Measurements from ENCODE around the gene GRPEL2. TPM values are rescaled to one million over a fixed set of nuclear protein-coding genes. Genes with fewer than 3 reads are reported as not detected.

GRPEL2 gene
- polyA plus RNA-seq, 1 experiment: 21.6 TPM

DNA sequence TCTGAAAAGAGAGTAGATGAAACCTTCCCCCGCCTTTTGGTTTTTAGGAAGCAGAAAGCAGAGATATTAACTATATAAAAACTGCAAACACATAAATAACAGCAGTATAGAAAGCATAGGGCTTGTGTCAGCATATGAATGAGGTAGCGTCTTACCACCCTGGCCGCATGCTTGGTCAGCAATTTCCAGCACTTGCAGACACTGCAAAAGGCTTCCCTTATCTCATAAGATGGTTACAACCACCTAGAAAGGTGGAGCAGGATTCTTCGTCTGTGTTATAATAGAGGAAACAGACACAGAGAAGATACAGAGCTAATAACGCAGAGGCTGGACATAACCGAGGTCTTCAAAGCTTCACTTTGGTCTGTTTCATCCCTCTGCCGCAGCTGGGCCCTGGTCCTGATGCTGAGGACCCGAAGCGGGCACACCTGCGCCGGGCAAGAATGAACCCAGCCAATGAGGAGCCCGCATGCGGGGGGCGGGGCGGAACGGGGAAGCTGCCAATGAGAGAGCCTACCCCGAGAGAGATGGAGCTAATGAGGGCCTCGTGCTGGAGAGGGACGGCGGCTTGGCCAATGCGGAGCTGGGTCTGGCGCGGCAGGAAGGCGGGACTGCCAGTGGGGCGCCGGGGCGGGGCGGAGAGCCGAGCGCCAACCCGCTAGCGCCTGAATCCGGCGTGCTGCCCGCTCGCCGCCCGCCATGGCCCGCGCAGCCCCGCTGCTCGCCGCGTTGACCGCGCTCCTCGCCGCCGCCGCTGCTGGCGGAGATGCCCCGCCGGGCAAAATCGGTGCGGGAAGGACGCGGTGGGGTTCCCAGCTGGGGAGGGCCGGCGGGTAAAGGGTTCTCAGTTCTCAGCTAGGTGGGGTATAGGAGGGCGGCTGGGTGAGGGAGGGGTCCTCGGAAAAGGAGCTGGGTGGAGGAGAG, 12.3 kb downstream of the GRPEL2 start, which contains the start of gene PCYOX1L:
PCYOX1L (plus strand) TSS at position 677 of the 924 bp plus-strand sequence; CDS start at position 700, 23 bp downstream.
- peak within 1 kb of the TSS; percentile 79 for H3K4me3 ChIP-seq (ENCODE audit: low read depth, low read length)
- peak within 1 kb of the TSS; percentile 21 for H3K27ac ChIP-seq (ENCODE audit: low read depth, low read length)
- TF ChIP-seq, protein P1, sequence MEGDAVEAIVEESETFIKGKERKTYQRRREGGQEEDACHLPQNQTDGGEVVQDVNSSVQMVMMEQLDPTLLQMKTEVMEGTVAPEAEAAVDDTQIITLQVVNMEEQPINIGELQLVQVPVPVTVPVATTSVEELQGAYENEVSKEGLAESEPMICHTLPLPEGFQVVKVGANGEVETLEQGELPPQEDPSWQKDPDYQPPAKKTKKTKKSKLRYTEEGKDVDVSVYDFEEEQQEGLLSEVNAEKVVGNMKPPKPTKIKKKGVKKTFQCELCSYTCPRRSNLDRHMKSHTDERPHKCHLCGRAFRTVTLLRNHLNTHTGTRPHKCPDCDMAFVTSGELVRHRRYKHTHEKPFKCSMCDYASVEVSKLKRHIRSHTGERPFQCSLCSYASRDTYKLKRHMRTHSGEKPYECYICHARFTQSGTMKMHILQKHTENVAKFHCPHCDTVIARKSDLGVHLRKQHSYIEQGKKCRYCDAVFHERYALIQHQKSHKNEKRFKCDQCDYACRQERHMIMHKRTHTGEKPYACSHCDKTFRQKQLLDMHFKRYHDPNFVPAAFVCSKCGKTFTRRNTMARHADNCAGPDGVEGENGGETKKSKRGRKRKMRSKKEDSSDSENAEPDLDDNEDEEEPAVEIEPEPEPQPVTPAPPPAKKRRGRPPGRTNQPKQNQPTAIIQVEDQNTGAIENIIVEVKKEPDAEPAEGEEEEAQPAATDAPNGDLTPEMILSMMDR (IDR thresholded peaks at IDR 0.05; ENCODE audit: low read depth, low read length): no peak
- DNase-seq (ENCODE audit: low read depth, low spot score): peak; percentile 84
- no peaks in the 10 kb centered on the region; the same call in 1 of the 2 replicates for H3K9me3 ChIP-seq (ENCODE audit: control insufficient read depth, insufficient read depth, low read length)
- ChIA-PET POLR2A (interaction anchor here (0.6 to 1.3 kb wide), 9 partner anchors 12 to 266 kb away, joined by 3 to 8 read pairs (median 4); no protein-coding TSS in a partner anchor), CTCF (interaction anchor here (0.6 to 3.1 kb wide), 7 partner anchors 10 to 1029 kb away, joined by 3 to 26 read pairs (median 5); partner anchors contain the start of gene GRPEL2)
- no peaks in the 10 kb centered on the region for H3K27me3 ChIP-seq (ENCODE audit: control insufficient read depth, insufficient read depth, low read length)

DNA sequence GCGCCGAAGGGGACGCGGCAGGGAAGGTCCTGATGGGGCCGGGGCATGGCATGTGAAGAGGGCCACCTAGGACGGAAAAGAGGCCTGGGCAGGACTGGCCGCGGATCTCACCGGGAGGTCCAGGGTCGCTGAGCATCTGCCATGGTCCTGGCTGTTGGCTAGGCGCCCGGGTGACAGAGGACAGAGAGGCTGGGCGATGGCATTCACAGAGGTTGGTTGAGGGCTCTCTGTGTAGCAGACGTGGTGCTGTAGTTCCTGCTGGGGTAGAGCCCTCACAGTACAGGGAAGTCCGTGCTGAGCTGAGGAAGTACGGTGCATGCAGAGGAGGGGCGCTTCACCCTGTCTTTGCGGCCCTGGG, 13.0 kb downstream of the GRPEL2 start:
- no peaks in the 10 kb centered on the region for H3K27me3 ChIP-seq (ENCODE audit: control insufficient read depth, insufficient read depth, low read length)
- no peaks in the 10 kb centered on the region; the same call in 1 of the 2 replicates for H3K9me3 ChIP-seq (ENCODE audit: control insufficient read depth, insufficient read depth, low read length)
- TF ChIP-seq, protein P1 (IDR thresholded peaks at IDR 0.05; ENCODE audit: low read depth, low read length): no peak
- POLR2A ChIA-PET: interaction anchor here (0.6 to 1.3 kb wide), 9 partner anchors 12 to 266 kb away, joined by 3 to 8 read pairs (median 4); no protein-coding TSS in a partner anchor
- H3K27ac ChIP-seq (ENCODE audit: low read depth, low read length): peak overlapping the region; percentile 21
- peak overlapping the region; percentile 79 for H3K4me3 ChIP-seq (ENCODE audit: low read depth, low read length)
- CTCF ChIA-PET: interaction anchor here (0.6 to 3.1 kb wide), 7 partner anchors 10 to 1028 kb away, joined by 3 to 26 read pairs (median 5); partner anchors contain the start of gene GRPEL2
- no peak for DNase-seq (ENCODE audit: low read depth, low spot score)

DNA sequence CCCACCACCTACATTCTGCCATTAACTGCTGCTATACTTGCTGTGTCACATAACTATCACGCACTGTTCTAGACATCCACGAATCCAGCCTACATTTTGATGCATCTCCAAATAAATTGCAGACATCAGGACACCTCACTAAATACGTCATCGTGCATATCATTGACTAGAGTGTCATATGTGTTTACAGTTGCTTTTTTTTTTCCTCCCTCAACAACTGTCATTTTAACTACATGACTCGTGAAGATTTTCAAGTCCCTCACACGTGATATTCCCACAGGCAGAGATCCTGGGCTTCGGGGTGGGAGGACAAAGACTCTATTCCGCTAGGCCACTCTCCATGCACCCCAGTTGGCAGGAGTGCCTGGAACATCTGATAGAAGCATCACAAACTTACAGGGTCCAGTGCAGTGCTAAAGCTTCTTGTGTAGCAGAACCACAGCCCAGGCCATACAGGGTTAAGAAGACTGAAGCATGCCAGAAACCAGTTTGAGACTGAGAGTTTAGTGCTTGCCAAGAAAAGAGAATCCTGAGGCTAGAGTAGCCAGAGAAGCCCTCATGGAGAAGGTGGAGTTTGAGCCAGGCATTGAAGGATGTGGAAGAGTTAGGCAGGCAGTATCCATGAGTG, 13.7 kb downstream of the GRPEL2 start:
- DNase-seq (ENCODE audit: low read depth, low spot score): no peak
- CTCF ChIA-PET: interaction anchor here (2.0 to 2.4 kb wide), 2 partner anchors 9 to 13 kb away, joined by 7 to 26 read pairs; no protein-coding TSS in a partner anchor
- POLR2A ChIA-PET: no interaction called here

GRCh38 chr5:149360272-149360671, 15.0 kb downstream of the GRPEL2 start:
- DNase-seq (ENCODE audit: low read depth, low spot score): no peak
- no peaks in the 10 kb centered on the region; the same call in 1 of the 2 replicates for H3K9me3 ChIP-seq (ENCODE audit: control insufficient read depth, insufficient read depth, low read length)
- CTCF ChIA-PET: interaction anchor here (1.0 to 2.0 kb wide), 3 partner anchors 7 to 42 kb away, joined by 3 to 7 read pairs (median 4); no protein-coding TSS in a partner anchor
- POLR2A ChIA-PET: no interaction called here
- TF ChIP-seq, protein P1 (IDR thresholded peaks at IDR 0.05; ENCODE audit: low read depth, low read length): no peak
- H3K27ac ChIP-seq (ENCODE audit: low read depth, low read length): no peak overlapping the region
- no peaks in the 10 kb centered on the region for H3K27me3 ChIP-seq (ENCODE audit: control insufficient read depth, insufficient read depth, low read length)
- H3K4me3 ChIP-seq (ENCODE audit: low read depth, low read length): no peak overlapping the region

More for the DNA sequence above, 13.7 kb downstream of the GRPEL2 start:
- Histone ChIP-seq H3K9me3 (ENCODE audit: control insufficient read depth, insufficient read depth, low read length) (no peaks in the 10 kb centered on the region; the same call in 1 of the 2 replicates), H3K27ac (ENCODE audit: low read depth, low read length) (no peak overlapping the region), H3K4me3 (ENCODE audit: low read depth, low read length) (peak overlapping the region; percentile 79), H3K27me3 (ENCODE audit: control insufficient read depth, insufficient read depth, low read length) (no peaks in the 10 kb centered on the region)
- TF ChIP-seq, protein P1 (IDR thresholded peaks at IDR 0.05; ENCODE audit: low read depth, low read length): no peak

Measured in AG04450 (cell line).